GM12878 (cell line): ENCODE results near the gene EMC1. TPM values are rescaled to one million over a fixed set of nuclear protein-coding genes. Genes with fewer than 3 reads are reported as not detected.
A peak's percentile ranks its signal among the peaks of the same experiment; 100 is the strongest.

Experiments
- BCLAF1 ChIP-seq: fragments of 450-650 bp; IDR thresholded peaks from 2 replicates; pipeline ENCODE4 v1.6.1; 2017; ENCODE audit warnings: antibody characterized with exemption, mild to moderate bottlenecking, moderate library complexity
- CBX5 ChIP-seq: sonication (generic); IDR thresholded peaks from 2 replicates; pipeline ENCODE4 v1.6.1; 2016; ENCODE audit warnings: low read depth, moderate library complexity, mild to moderate bottlenecking, inconsistent platforms
- CEBPZ ChIP-seq: fragments of 150-350 bp; IDR thresholded peaks from 2 replicates; pipeline ENCODE4 v1.6.1; 2016; ENCODE audit warnings: low read depth, low read length
- E2F4 ChIP-seq: IDR thresholded peaks from 2 replicates; pipeline ENCODE4 v1.6.1; 2012; ENCODE audit warnings: low read depth, low read length, improper control_type of control experiment
- EED ChIP-seq: sonication (generic); IDR thresholded peaks from 2 replicates; pipeline ENCODE4 v1.6.1; 2016; ENCODE audit warnings: antibody characterized with exemption, low read depth
- EGR1 ChIP-seq, 2 experiments: IDR thresholded peaks; 1 replicate in 1 of 2; 2 replicates in 1 of 2; pipeline ENCODE4 v1.6.1; 2011 to 2012; ENCODE audit warnings: low read depth in 2 of 2, low read length in 2 of 2, borderline replicate concordance in 1 of 2, mild to moderate bottlenecking in 1 of 2, moderate library complexity in 1 of 2
- GABPA ChIP-seq: IDR thresholded peaks from 2 replicates; pipeline ENCODE4 v1.6.1; 2014; ENCODE audit warnings: antibody characterized with exemption, low read depth, mild to moderate bottlenecking, inconsistent platforms
- IRF3 ChIP-seq: fragments of 450-650 bp; IDR thresholded peaks from 2 replicates; pipeline ENCODE4 v1.6.1; 2014; ENCODE audit warnings: mild to moderate bottlenecking
- JUNB ChIP-seq: IDR thresholded peaks from 2 replicates; pipeline ENCODE4 v1.6.1; 2016; ENCODE audit warnings: antibody characterized with exemption, mild to moderate bottlenecking
- NFIC ChIP-seq: IDR thresholded peaks from 2 replicates; pipeline ENCODE4 v1.6.1; 2012; ENCODE audit warnings: low read depth, mild to moderate bottlenecking, inconsistent platforms, low read length, moderate library complexity
- POLR2AphosphoS5 ChIP-seq: IDR thresholded peaks from 2 replicates; pipeline ENCODE4 v1.6.1; 2011; ENCODE audit warnings: mild to moderate bottlenecking, low read length, inconsistent platforms
- RAD51 ChIP-seq: fragments of 450-650 bp; IDR thresholded peaks from 2 replicates; pipeline ENCODE4 v1.6.1; 2016; ENCODE audit warnings: moderate library complexity, mild to moderate bottlenecking, inconsistent platforms
- RCOR1 ChIP-seq: conservative IDR thresholded peaks from 2 replicates; pipeline ENCODE4 v1.6.1; 2012; ENCODE audit warnings: low read depth, low read length, improper control_type of control experiment
- RELB ChIP-seq: fragments of 450-650 bp; IDR thresholded peaks from 2 replicates; pipeline ENCODE4 v1.6.1; 2017; ENCODE audit warnings: low read depth, mild to moderate bottlenecking, moderate library complexity
- SIX5 ChIP-seq: IDR thresholded peaks from 2 replicates; pipeline ENCODE4 v1.6.1; 2011; ENCODE audit warnings: mild to moderate bottlenecking, low read depth, low read length, moderate library complexity; ENCODE audit not compliant: severe bottlenecking
- SREBF2 ChIP-seq: IDR thresholded peaks from 2 replicates; pipeline ENCODE4 v1.6.1; 2012; ENCODE audit warnings: mild to moderate bottlenecking, low read length
- SRF ChIP-seq, 2 experiments: IDR thresholded peaks; 2 replicates each; pipeline ENCODE4 v1.6.1; 2011; ENCODE audit warnings: low read depth in 2 of 2, low read length in 2 of 2, mild to moderate bottlenecking in 1 of 2, moderate library complexity in 1 of 2
- TAF1 ChIP-seq: IDR thresholded peaks from 2 replicates; pipeline ENCODE4 v1.6.1; 2011; ENCODE audit warnings: mild to moderate bottlenecking, low read depth, low read length, borderline replicate concordance
- ZNF207 ChIP-seq: fragments of 450-650 bp; IDR thresholded peaks from 2 replicates; pipeline ENCODE4 v1.6.1; 2014; ENCODE audit warnings: antibody characterized with exemption, mild to moderate bottlenecking, borderline replicate concordance
- polyA plus RNA-seq, 11 experiments: library from polyadenylated mRNA; depleted of rRNA in 4 of 11; unstranded in 6 of 11; stranded (reverse) in 5 of 11; fragments of >200 nt; fragmentation: Nextera tagmentation in 4 of 11; fragmentation: Illumina TruSeq in 1 of 11; extraction: Ambion mirVana in 4 of 11; extraction: Trizol in 1 of 11; gene quantifications; 1 replicate in 1 of 11; 2 replicates in 10 of 11; pipeline versions ENCODE4 v1.2.1 to v1.2.3, GENCODE V29; 2011 to 2016; ENCODE audit warnings: inconsistent platforms in 2 of 11, missing spikeins in 2 of 11, low read depth in 1 of 11
- total RNA-seq, 4 experiments: library from RNA; depleted of rRNA in 3 of 4; stranded (reverse); fragments of >200 nt in 3 of 4; fragmentation: Illumina TruSeq in 1 of 4; extraction: Trizol in 1 of 4; gene quantifications; 2 replicates each; pipeline versions ENCODE4 v1.2.1 to v1.2.3, GENCODE V29; 2013 to 2021

The EMC1 gene
- total and polyA plus RNA-seq, 10 of the 15 experiments (the other 5 are each of a cell fraction or from before 2014, with no cell fraction given) = 12.2 to 43.6 (median 20.6) TPM

GRCh38 chr1:19209990-19210771, 41.1 kb downstream of the EMC1 start, which contains the start of gene UBR4 (continued):
- TF ChIP-seq CEBPZ (no peak), ZNF207 (peak; percentile 81; the same call in 1 of the 2 replicates), EGR1 (IDR thresholded peaks at IDR 0.05; ENCODE audit: borderline replicate concordance in 1 of 2, low read depth in 2 of 2, low read length in 2 of 2) (0 out of 3 replicates have a peak, but pooled peaks of 1 of the 2 experiments have one; percentile 38), SIX5 (peak; percentile 58), BCLAF1 (no peak), NFIC (no peak), EED (no peak), SRF (IDR thresholded peaks at IDR 0.05; ENCODE audit: low read depth in 2 of 2, low read length in 2 of 2) (peak; percentile 41 to 90; a peak in 3 of 4 replicates), POLR2AphosphoS5 (peak; percentile 85), E2F4 (no peak), RELB (peak; percentile 46; the same call in 1 of the 2 replicates), CBX5 (no peak), RCOR1 (no peak; the same call in 1 of the 2 replicates), TAF1 (peak; percentile 88), GABPA (peak; percentile 86), IRF3 (peak; percentile 49; the same call in 1 of the 2 replicates), SREBF2 (no peak), RAD51 (no peak), JUNB (no peak)
